Stimulated activated CD8-positive, alpha-beta memory T cell treated with anti-CD3 and anti-CD28 coated beads, Interleukin-15, amount 100 ng/mL, for 24 hours (primary cell): ENCODE results near the gene SHQ1.
A peak's percentile ranks its signal among the peaks of the same experiment; 100 is the strongest.

Experiments
- DNase-seq: peaks from one replicate; pipeline ENCODE4 v3.0.0-alpha.2; 2020; ENCODE audit warnings: low read depth

SHQ1 gene

GRCh38 chr3:72847751-72848702 lies at the start of gene SHQ1:
Gene SHQ1 (minus strand): TSS chr3:72848445. CDS start chr3:72848340, 105 bp downstream.
- DNase-seq = peak; percentile 80

GRCh38 chr3:72897758-72898007 lies 49.4 kb upstream of the SHQ1 start:
- DNase-seq = no peak

- DNase-seq = no peak
These were observed 48.9 kb upstream of the SHQ1 start for GRCh38 chr3:72896996-72897757.

GRCh38 chr3:72894976-72895552 lies 46.8 kb upstream of the SHQ1 start:
- no peak for DNase-seq

GRCh38 chr3:72892870-72893269 lies 44.6 kb upstream of the SHQ1 start:
- no peak for DNase-seq

- no peak for DNase-seq
These were observed 44.0 kb upstream of the SHQ1 start for GRCh38 chr3:72892081-72892775.

- DNase-seq = no peak
These were observed 43.0 kb upstream of the SHQ1 start for GRCh38 chr3:72891053-72891855.

- no peak for DNase-seq
These were observed 42.1 kb upstream of the SHQ1 start for GRCh38 chr3:72890166-72890925.

- DNase-seq = no peak
These were observed 41.3 kb upstream of the SHQ1 start for GRCh38 chr3:72889310-72890165.

GRCh38 chr3:72888546-72889309 lies 40.5 kb upstream of the SHQ1 start:
- no peak for DNase-seq

- no peak for DNase-seq
These were observed 39.7 kb upstream of the SHQ1 start, which contains the start of gene GXYLT2 for GRCh38 chr3:72887705-72888545. Gene GXYLT2 (plus strand): TSS chr3:72888046. CDS start chr3:72888234, 188 bp downstream.

- no peak for DNase-seq
These were observed 39.1 kb upstream of the SHQ1 start for GRCh38 chr3:72887343-72887704.

GRCh38 chr3:72872183-72872582 lies 23.9 kb upstream of the SHQ1 start:
- DNase-seq = no peak

GRCh38 chr3:72862314-72863090 lies 14.3 kb upstream of the SHQ1 start:
- no peak for DNase-seq

- DNase-seq = no peak
These were observed 12.6 kb upstream of the SHQ1 start for GRCh38 chr3:72860846-72861245.

GRCh38 chr3:72860053-72860452 lies 11.8 kb upstream of the SHQ1 start:
- DNase-seq = no peak

GRCh38 chr3:72855001-72855400 lies 6.8 kb upstream of the SHQ1 start:
- no peak for DNase-seq
